Lower lobe of right lung (tissue), 2 donors: ENCODE results near the gene TMC1. TPM values are rescaled to one million over a fixed set of nuclear protein-coding genes. Genes with fewer than 3 reads are reported as not detected.

Source experiments
- ATAC-seq, 2 donors: fragments of 200-7000 bp; cut with Tn5 transposase; one replicate each; pipeline ENCODE4 v1.9.1; 2020 to 2022; ENCODE audit warnings: mild to moderate bottlenecking in 2 of 2, moderate library complexity in 2 of 2
- DNase-seq: peaks from one replicate; pipeline ENCODE4 v3.0.0-alpha.2; 2020
- H3K27ac ChIP-seq: fragments of 200-600 bp; one replicate; pipeline ENCODE4 v1.8.0; 2022
- H3K27me3 ChIP-seq: fragments of 200-600 bp; one replicate; pipeline ENCODE4 v1.8.0; 2022; ENCODE audit warnings: low read depth
- H3K36me3 ChIP-seq: fragments of 200-600 bp; one replicate; pipeline ENCODE4 v1.8.0; 2022; ENCODE audit warnings: mild to moderate bottlenecking
- H3K4me1 ChIP-seq: fragments of 200-600 bp; one replicate; pipeline ENCODE4 v1.8.0; 2022
- H3K4me3 ChIP-seq: fragments of 200-600 bp; one replicate; pipeline ENCODE4 v1.8.0; 2022; ENCODE audit warnings: mild to moderate bottlenecking
- H3K9me3 ChIP-seq: fragments of 200-600 bp; one replicate; pipeline ENCODE4 v1.8.0; 2022
- intact Hi-C: fragments of 100-400 bp; cut with DNase I; formaldehyde crosslinking; loops from one replicate; pipeline ENCODE4 v1.11.0; 2022
- total RNA-seq: library from RNA; stranded (reverse); fragmentation: NEBNext Ultra II Directional; extraction: Animal tissue kit (Norgen Biotek cat#: 25700); gene quantifications from one replicate; pipeline ENCODE4 v1.2.1, GENCODE V29; 2021
- TF ChIP-seq, protein P1 (sequence below): fragments of 200-600 bp; IDR thresholded peaks from one replicate; pipeline ENCODE4 v1.8.0; 2022; ENCODE audit warnings: antibody characterized with exemption, mild to moderate bottlenecking
- donor health status: DM: no; HTN: yes; CAD: no; lungs with severe emphysema.

The TMC1 gene
- total RNA-seq, 1 donor from 2014 or later: not detected

GRCh38 chr9:72743836-72744235 lies 222.4 kb downstream of the TMC1 start:
- Histone ChIP-seq H3K36me3 (no peaks in the 10 kb centered on the region), H3K4me1 (no peaks in the 10 kb centered on the region), H3K4me3 (no peak overlapping the region), H3K9me3 (no peaks in the 10 kb centered on the region), H3K27me3 (no peaks in the 10 kb centered on the region), H3K27ac (no peak overlapping the region)
- intact Hi-C loops: no loop called here
- ATAC-seq: no peak
- TF ChIP-seq, protein P1, sequence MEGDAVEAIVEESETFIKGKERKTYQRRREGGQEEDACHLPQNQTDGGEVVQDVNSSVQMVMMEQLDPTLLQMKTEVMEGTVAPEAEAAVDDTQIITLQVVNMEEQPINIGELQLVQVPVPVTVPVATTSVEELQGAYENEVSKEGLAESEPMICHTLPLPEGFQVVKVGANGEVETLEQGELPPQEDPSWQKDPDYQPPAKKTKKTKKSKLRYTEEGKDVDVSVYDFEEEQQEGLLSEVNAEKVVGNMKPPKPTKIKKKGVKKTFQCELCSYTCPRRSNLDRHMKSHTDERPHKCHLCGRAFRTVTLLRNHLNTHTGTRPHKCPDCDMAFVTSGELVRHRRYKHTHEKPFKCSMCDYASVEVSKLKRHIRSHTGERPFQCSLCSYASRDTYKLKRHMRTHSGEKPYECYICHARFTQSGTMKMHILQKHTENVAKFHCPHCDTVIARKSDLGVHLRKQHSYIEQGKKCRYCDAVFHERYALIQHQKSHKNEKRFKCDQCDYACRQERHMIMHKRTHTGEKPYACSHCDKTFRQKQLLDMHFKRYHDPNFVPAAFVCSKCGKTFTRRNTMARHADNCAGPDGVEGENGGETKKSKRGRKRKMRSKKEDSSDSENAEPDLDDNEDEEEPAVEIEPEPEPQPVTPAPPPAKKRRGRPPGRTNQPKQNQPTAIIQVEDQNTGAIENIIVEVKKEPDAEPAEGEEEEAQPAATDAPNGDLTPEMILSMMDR: no peak
- DNase-seq: no peak

DNA sequence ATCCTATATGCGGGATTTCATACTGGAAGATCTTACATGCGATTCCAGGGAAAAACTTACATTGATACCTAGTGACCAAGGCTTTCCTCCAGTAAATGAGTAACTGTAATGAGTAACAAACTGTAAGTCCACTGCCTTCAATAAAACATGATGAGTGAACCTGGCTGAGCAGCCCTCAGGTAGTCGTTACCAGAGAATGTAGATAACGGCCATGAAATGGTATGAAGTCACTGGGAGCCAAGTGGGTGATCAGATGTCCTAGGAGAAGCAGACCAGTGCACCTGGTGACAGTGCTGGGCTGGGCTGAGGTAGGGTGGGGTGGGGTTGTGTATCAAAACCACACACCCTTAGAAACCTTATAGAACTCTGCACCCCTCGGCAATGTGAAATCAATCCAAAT lies 227.9 kb downstream of the TMC1 start:
- no peak for ATAC-seq
- H3K4me3 ChIP-seq: no peak overlapping the region
- no peak overlapping the region for H3K27ac ChIP-seq
- DNase-seq: no peak
- TF ChIP-seq, protein P1: no peak
- H3K4me1 ChIP-seq: no peaks in the 10 kb centered on the region
- no peaks in the 10 kb centered on the region for H3K36me3 ChIP-seq
- intact Hi-C loops: no loop called here
- H3K27me3 ChIP-seq: no peaks in the 10 kb centered on the region
- no peaks in the 10 kb centered on the region for H3K9me3 ChIP-seq

GRCh38 chr9:72751541-72751940 lies 230.1 kb downstream of the TMC1 start:
- Histone ChIP-seq H3K27me3 (no peaks in the 10 kb centered on the region), H3K4me1 (no peaks in the 10 kb centered on the region), H3K27ac (no peak overlapping the region), H3K36me3 (no peaks in the 10 kb centered on the region), H3K4me3 (no peak overlapping the region), H3K9me3 (no peaks in the 10 kb centered on the region)
- TF ChIP-seq, protein P1: no peak
- intact Hi-C loops: no loop called here
- ATAC-seq (no peak), DNase-seq (no peak)

GRCh38 chr9:72753266-72753893 lies 232.0 kb downstream of the TMC1 start:
- TF ChIP-seq, protein P1: peak; percentile 33
- Histone ChIP-seq H3K27ac (no peak overlapping the region), H3K27me3 (no peaks in the 10 kb centered on the region), H3K9me3 (no peaks in the 10 kb centered on the region), H3K36me3 (no peaks in the 10 kb centered on the region), H3K4me1 (no peaks in the 10 kb centered on the region), H3K4me3 (no peak overlapping the region)
- ATAC-seq (peak in 1 of 2 donors; percentile 41), DNase-seq (no peak)
- intact Hi-C loops: no loop called here

DNA sequence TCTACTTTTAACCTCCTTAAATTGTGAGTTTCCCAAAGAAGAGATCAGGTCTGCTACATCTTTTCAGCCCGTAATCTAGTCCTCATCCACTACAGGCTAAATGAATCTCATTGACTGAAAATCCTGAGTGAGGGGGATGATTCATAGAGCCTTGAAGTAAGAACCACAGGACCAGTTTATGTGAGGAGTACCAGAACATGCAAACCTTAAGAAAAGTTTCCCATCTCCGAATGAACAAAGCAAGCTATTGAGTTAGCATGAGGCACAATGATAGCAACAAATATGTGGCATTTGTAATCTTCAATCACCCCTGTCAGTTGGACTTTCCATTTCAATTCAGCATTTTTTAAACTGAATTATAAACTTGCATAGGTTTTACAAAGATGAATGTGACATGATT lies 234.4 kb downstream of the TMC1 start:
- TF ChIP-seq, protein P1: no peak
- intact Hi-C loops: no loop called here
- no peaks in the 10 kb centered on the region for H3K4me1 ChIP-seq
- H3K36me3 ChIP-seq: no peaks in the 10 kb centered on the region
- H3K9me3 ChIP-seq: no peaks in the 10 kb centered on the region
- H3K27ac ChIP-seq: no peak overlapping the region
- no peak overlapping the region for H3K4me3 ChIP-seq
- ATAC-seq (no peak), DNase-seq (no peak)
- H3K27me3 ChIP-seq: no peaks in the 10 kb centered on the region
